Neural progenitor cell (in vitro differentiated cells): ENCODE results near the gene XRCC1. TPM values are rescaled to one million over a fixed set of nuclear protein-coding genes. Genes with fewer than 3 reads are reported as not detected.

Experiments
- DNase-seq: peaks from one replicate; pipeline ENCODE4 v3.0.0-alpha.2; 2016; ENCODE audit warnings: low spot score
- H2AFZ ChIP-seq: fragments of 200-600 bp; sonication (generic); replicated peaks from 2 replicates; pipeline ENCODE4 v1.6.1; 2016; ENCODE audit warnings: antibody characterized with exemption
- H3F3A ChIP-seq: fragments of 200-600 bp; sonication (generic); 2 replicates; pipeline ENCODE4 v1.6.1; 2016; ENCODE audit warnings: antibody characterized with exemption, low read depth
- H3K27ac ChIP-seq: fragments of 200-600 bp; sonication (generic); 2 replicates; pipeline ENCODE4 v1.5.1; 2016; ENCODE audit warnings: mild to moderate bottlenecking
- H3K27me3 ChIP-seq: fragments of 200-600 bp; sonication (generic); 2 replicates; pipeline ENCODE4 v1.6.1; 2016; ENCODE audit warnings: mild to moderate bottlenecking, moderate library complexity
- H3K36me3 ChIP-seq: fragments of 200-600 bp; sonication (generic); 2 replicates; pipeline ENCODE4 v1.5.1; 2016
- H3K4me1 ChIP-seq: fragments of 200-600 bp; sonication (generic); 2 replicates; pipeline ENCODE4 v1.6.1; 2016; ENCODE audit warnings: mixed run types
- H3K4me2 ChIP-seq: fragments of 200-600 bp; sonication (generic); 2 replicates; pipeline ENCODE4 v1.6.1; 2016
- H3K4me3 ChIP-seq: fragments of 200-600 bp; sonication (generic); 2 replicates; pipeline ENCODE4 v1.5.1; 2016
- H3K79me2 ChIP-seq: fragments of 200-600 bp; sonication (generic); 2 replicates; pipeline ENCODE4 v1.6.1; 2016; ENCODE audit warnings: low read depth
- H3K9ac ChIP-seq: fragments of 200-600 bp; sonication (generic); 2 replicates; pipeline ENCODE4 v1.6.1; 2016
- H3K9me3 ChIP-seq: fragments of 200-600 bp; sonication (generic); 2 replicates; pipeline ENCODE4 v1.5.1; 2016; ENCODE audit warnings: low read depth
- H4K20me1 ChIP-seq: fragments of 200-600 bp; sonication (generic); 2 replicates; pipeline ENCODE4 v1.6.1; 2016; ENCODE audit warnings: low read depth
- H3K27ac Mint-ChIP-seq: 3 replicates; pipeline ENCODE4 v1.8.0; 2021; ENCODE audit warnings: mixed read lengths
- H3K27me3 Mint-ChIP-seq: 2 replicates; pipeline ENCODE4 v1.8.0; 2022; ENCODE audit warnings: low read depth, mild to moderate bottlenecking, inconsistent platforms, moderate library complexity, mixed read lengths; ENCODE audit not compliant: insufficient read depth
- H3K36me3 Mint-ChIP-seq: 3 replicates; pipeline ENCODE4 v1.8.0; 2021; ENCODE audit warnings: mixed read lengths
- H3K4me1 Mint-ChIP-seq: 3 replicates; pipeline ENCODE4 v1.8.0; 2021; ENCODE audit warnings: mixed read lengths
- H3K4me3 Mint-ChIP-seq: 3 replicates; pipeline ENCODE4 v1.8.0; 2021; ENCODE audit warnings: mild to moderate bottlenecking, moderate library complexity, mixed read lengths
- H3K9me3 Mint-ChIP-seq: 3 replicates; pipeline ENCODE4 v1.8.0; 2020; ENCODE audit warnings: mixed read lengths
- CTCF ChIP-seq: fragments of 200-600 bp; sonication (generic); IDR thresholded peaks from 2 replicates; pipeline ENCODE4 v1.5.1; 2017; ENCODE audit warnings: antibody characterized with exemption, mild to moderate bottlenecking
- EZH2 ChIP-seq: fragments of 200-600 bp; sonication (generic); IDR thresholded peaks from 2 replicates; pipeline ENCODE4 v1.6.1; 2017; ENCODE audit warnings: antibody characterized with exemption, mild to moderate bottlenecking, moderate library complexity
- EZH2phosphoT487 ChIP-seq: fragments of 200-600 bp; sonication (generic); IDR thresholded peaks from 2 replicates; pipeline ENCODE4 v1.6.1; 2017; ENCODE audit warnings: antibody characterized with exemption
- total RNA-seq: library from RNA; depleted of rRNA; stranded (reverse); fragments of >200 nt; gene quantifications from 2 replicates; pipeline ENCODE4 v1.2.3, GENCODE V29; 2015; ENCODE audit warnings: low replicate concordance

XRCC1 gene
- total RNA-seq, 1 donor from 2014 or later: 33.8 TPM

DNA sequence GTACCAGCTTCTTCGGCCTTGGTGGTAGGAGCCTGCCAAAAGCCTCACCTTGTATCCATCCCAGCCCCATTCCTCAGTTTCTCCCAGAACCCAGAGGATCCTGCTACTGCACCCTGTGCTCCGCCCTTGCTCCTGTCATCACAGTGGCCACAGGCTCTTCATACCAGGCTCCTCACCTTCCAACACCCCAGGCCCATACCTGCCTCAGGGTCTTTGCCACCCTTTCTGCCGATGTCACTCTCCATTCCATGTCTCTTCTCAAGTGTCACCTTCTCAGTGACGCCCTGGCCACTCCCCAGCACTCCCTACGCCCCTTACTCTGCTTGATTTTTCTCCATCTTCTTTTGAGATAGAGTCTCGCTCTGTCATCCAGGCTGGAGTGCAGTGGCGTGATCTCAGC is 34.5 kb upstream of the XRCC1 start:
- peaks cover 6% of the 10 kb centered on the region for H4K20me1 ChIP-seq
- H3K79me2 ChIP-seq: peaks cover 43% of the 10 kb centered on the region
- H3K4me3 Mint-ChIP-seq: no peak overlapping the region
- TF ChIP-seq CTCF (no peak), EZH2phosphoT487 (no peak), EZH2 (no peak)
- no peaks in the 10 kb centered on the region for H3K9me3 Mint-ChIP-seq
- no peaks in the 10 kb centered on the region for H3K4me1 ChIP-seq
- H3K27me3 ChIP-seq: no peaks in the 10 kb centered on the region
- H3K9ac ChIP-seq: no peak overlapping the region
- no peak overlapping the region for H2AFZ ChIP-seq
- no peaks in the 10 kb centered on the region for H3K36me3 ChIP-seq
- H3K4me2 ChIP-seq: no peak overlapping the region
- H3K27ac Mint-ChIP-seq: no peak overlapping the region
- no peak overlapping the region for H3K27ac ChIP-seq
- peaks cover 12% of the 10 kb centered on the region for H3K4me1 Mint-ChIP-seq
- DNase-seq: no peak
- H3K36me3 Mint-ChIP-seq: peaks cover 35% of the 10 kb centered on the region
- H3K4me3 ChIP-seq: no peak overlapping the region
- no peaks in the 10 kb centered on the region for H3F3A ChIP-seq
- H3K27me3 Mint-ChIP-seq: peaks cover 3% of the 10 kb centered on the region
- H3K9me3 ChIP-seq: no peaks in the 10 kb centered on the region

DNA sequence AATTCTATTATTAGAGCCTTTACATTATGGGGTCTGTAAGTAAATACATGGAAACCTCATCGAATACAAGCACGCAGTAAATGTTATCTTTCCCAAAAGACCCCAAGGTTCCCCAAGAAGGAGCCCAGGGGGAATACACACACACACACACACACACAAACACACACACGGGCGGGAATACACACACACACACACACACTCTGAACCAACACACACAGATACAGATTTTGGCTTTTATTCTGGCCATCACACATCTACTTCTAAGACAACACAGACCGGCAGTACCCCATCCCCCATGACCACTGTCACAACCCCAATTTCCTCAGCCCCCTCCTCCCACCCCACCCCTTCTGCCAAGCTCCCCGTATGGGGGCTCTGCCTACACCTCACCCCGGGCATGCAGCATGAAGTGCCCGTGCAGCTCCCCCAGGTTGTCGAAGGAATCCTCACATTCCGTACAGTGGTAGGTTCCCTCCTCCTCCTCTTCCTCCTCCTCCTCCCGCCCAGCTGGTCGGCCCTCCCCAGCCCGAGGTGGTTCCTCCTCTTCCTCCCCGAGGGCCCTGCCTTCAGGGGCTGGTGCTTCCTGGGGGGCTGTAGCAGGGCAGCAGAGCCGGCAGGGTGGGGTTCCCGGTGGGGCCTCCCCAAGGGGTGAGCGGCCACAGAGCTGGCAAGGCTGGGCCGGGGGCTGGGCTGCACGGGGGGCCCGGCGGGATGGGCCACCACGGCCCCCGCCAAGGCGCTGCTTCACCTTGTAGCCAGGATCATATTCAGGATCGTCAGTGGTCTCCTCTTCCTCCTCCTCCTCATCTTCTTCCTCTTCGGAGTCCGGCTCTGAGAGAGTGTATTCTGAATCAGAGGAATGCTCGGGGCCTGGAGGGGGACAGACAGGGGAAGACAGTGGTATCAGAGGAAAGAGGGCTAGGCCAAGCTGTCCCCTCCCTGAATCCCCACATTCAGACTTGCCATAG is 32.2 kb upstream of the XRCC1 start:
- Mint-ChIP-seq H3K36me3 (peaks cover 20% of the 10 kb centered on the region), H3K4me3 (no peak overlapping the region), H3K27me3 (peaks cover 2% of the 10 kb centered on the region), H3K9me3 (no peaks in the 10 kb centered on the region), H3K27ac (no peak overlapping the region), H3K4me1 (peaks cover 12% of the 10 kb centered on the region)
- Histone ChIP-seq H3K4me2 (no peak overlapping the region), H4K20me1 (peaks cover 6% of the 10 kb centered on the region), H3K4me1 (no peaks in the 10 kb centered on the region), H3K4me3 (no peak overlapping the region), H3K9me3 (no peaks in the 10 kb centered on the region), H3K9ac (no peak overlapping the region), H2AFZ (no peak overlapping the region), H3K27ac (no peak overlapping the region), H3K27me3 (no peaks in the 10 kb centered on the region), H3K79me2 (peaks cover 22% of the 10 kb centered on the region), H3K36me3 (no peaks in the 10 kb centered on the region), H3F3A (no peaks in the 10 kb centered on the region)
- no peak for DNase-seq
- TF ChIP-seq EZH2 (no peak), CTCF (no peak), EZH2phosphoT487 (no peak)

DNA sequence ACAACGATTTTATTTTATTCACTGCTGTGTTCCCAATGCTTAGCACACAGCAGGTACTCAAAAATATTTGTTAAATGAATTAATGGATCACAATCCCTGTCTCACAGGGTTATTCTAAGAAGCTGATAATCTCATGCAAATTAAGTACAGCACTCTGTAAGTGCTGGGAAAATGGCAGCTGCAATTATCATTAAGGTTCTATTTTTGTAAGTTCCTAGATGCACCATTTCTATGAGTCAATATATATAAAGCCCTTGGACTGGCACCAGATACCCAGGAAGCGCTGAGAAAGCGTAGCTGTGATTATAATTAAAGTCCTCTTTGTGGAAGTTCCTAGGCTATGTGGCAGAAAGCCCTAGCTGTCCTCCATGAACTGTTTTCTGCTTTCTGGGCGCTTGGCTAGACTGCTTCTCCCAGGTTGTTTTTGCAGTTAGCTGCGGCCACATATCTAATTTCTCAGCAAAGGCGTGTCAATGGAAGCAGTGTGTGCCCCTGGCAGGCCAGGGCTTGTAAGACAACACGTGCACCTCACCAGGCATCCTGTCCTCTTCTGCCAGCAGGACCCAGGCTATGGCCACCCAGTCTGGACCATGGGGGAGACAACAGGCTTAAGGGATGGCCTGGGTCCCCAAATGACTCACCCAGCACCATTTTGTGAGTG is 31.4 kb upstream of the XRCC1 start:
- TF ChIP-seq EZH2: no peak
- no peak for TF ChIP-seq CTCF
- TF ChIP-seq EZH2phosphoT487: no peak
- Histone ChIP-seq H3K27ac (no peak overlapping the region), H3K4me3 (no peak overlapping the region), H3K36me3 (no peaks in the 10 kb centered on the region), H3K9me3 (no peaks in the 10 kb centered on the region), H4K20me1 (peaks cover 6% of the 10 kb centered on the region), H3K79me2 (peaks cover 14% of the 10 kb centered on the region), H3K4me1 (no peaks in the 10 kb centered on the region), H2AFZ (no peak overlapping the region), H3F3A (no peaks in the 10 kb centered on the region), H3K9ac (no peak overlapping the region), H3K27me3 (no peaks in the 10 kb centered on the region), H3K4me2 (no peak overlapping the region)
- Mint-ChIP-seq H3K4me3 (no peak overlapping the region), H3K36me3 (peaks cover 15% of the 10 kb centered on the region), H3K4me1 (peaks cover 8% of the 10 kb centered on the region), H3K27ac (no peak overlapping the region), H3K27me3 (peaks cover 2% of the 10 kb centered on the region), H3K9me3 (no peaks in the 10 kb centered on the region)
- DNase-seq: no peak
